G401.6 (cell line): ENCODE data around the gene GOLGA6A.
"Not testable (repeated sequence)": the region's sequence is repeated elsewhere in the genome, so short reads cannot be mapped to it uniquely, and the experiment has no call there.

Experiments
- FAIRE-seq: peaks from 2 replicates; lab custom pipeline; 2012; peaks lifted over from hg19 to GRCh38; lab: Jason Lieb, UNC

The GOLGA6A gene

DNA sequence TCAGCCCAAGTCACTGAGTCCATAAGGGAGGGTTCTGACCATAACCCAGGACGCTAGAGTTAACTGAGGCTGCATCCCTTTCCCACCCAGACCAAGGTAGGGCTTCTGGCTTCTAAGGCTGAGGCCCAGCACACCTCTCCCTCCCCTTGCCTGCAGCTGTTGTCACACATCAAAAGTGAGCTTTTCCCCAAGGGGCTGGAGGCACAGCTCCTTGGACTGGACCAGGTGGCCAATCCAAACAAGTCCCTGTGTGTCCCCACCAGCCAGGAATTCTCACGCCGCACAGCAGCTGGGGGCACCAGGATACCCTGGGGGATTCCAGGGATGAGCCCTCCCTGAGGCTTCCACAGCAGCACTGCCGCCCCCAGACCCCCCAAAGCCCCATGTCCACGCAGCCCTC lies 25.8 kb upstream of the GOLGA6A start:
- FAIRE-seq: no peak

DNA sequence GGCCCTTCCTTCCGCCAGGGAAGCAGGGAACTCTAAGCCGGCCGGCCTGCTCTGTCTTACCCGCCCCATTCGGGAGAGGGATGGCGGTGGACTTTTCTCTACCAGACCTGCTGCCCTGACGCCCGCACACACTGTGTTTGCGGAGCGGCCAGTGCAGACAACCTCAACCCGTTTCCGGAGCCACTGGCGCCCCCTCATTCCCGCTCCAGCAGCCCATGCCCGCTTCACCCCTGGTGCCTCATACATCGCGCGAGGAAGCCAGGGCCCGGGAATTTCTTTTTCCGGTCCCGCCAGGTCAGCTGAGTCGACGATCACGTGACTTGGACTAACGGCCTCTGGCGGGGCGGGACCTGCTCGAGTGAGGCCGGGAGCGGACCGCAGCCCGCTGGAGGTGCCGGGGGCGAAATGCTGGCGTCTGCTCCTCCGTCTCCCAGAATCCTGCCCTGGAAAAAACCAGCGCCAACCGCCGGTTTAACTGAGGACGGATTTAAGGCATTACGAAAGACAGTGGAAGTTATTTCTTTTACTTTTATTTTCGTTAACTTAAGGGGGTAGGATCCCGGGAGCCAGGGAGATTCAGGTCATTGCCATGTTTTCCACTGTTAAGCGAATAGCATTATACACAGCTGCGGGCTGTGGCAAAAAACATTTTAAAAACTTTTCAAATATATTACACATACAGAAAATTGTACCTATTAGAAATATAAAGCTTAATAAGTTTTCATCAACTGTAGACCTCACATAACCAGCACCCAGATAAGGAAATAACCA lies 17.8 kb upstream of the GOLGA6A start:
- FAIRE-seq: peak; percentile 51

DNA sequence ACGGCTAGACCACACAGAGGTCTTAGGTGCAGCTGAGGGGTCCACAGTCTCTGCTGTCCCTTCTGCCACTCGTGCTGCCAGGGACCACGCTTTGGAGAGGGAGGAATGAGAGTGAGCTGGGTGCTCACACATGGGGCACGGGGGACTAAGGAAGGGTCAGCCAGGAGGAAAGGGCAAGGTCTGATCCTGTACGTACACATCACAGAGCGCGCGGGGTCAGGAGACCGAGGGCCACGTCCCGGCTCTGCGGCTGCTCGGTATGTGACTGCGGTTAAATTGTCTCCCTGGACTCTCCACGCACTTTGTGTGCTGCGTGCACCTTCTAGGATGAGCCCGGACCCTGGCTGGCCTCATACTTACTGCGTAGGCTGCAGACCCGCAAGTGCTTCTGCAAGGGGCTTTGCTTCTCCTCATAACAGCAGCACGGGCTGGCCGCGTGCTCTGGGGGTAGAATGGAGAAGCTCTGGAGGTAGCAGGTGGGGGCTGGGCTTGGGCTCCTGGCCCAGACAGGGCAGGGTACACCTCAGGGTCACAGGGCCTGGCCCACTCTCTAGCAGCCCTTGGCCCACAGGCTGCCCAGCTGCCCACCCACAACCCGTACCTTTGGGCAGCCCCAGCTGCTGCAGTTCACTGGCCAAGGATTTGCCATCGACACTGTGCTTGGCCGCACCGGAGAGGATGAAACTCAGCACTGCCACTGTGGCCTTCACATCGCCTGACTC lies 14.6 kb upstream of the GOLGA6A start:
- FAIRE-seq: not testable (repeated sequence)

DNA sequence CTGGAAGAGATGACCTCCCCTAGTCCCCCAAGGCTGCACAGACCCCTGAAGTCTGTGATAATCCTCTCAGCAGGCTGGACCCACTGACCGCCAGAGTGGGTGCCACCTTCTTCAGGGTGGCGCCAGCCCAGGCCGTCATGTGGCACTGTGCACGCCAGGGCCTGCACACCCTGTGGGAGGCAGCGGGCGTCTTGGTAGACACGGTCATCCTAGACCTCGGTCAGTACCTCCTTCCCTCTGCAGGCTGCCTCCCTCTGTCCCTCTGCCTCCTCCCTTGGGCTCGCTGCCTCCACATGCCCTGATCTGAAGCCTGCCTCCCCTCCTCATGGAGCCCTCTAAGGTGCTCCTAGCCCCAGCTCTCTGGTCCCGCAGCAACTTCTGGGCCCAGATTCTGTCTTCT lies 13.3 kb upstream of the GOLGA6A start:
- not testable (repeated sequence) for FAIRE-seq

GRCh38 chr15:74094567-74094966 lies 12.2 kb upstream of the GOLGA6A start:
- not testable (repeated sequence) for FAIRE-seq

- FAIRE-seq: not testable (repeated sequence)
These were observed 6.6 kb downstream of the GOLGA6A start for GRCh38 chr15:74075781-74076180.

DNA sequence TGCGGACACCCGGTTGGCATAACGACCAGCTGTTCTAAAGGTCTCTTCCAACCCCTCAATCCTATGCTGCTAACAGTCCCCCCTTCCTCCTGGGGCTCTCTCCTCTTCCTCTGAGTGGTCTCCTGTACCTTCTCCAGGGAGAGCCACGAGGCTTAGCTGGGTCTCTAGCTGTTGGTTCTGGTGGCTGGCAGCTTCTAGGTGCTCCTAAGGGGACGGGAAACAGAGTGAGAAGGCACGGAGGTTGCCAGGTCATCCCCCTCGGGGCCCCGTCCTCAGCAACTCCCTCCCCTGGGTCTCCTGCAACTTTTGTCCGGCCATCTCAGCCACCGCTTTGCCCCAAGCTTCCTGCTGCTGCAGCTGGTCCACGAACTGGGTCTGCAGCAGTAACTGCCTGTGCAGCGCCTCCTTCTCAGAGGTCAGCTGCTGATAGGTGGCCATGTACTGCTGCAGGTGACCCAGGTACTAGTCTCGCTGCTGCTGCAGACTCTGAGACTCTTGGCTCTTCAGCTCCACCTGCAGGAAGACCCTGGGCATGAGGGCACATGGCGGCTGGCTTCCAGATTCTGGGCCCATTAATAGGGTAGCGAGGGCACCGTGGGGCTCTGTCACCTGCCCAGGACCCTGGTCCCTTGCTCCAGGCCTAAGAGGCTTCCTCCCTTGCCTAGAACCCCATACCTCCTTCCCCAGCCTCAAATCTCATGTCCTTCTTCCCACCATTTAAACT lies 9.6 kb downstream of the GOLGA6A start:
- FAIRE-seq: not testable (repeated sequence)

- not testable (repeated sequence) for FAIRE-seq
These were observed 10.2 kb downstream of the GOLGA6A start for GRCh38 chr15:74072132-74072531.

- FAIRE-seq: not testable (repeated sequence)
These were observed 10.7 kb downstream of the GOLGA6A start for GRCh38 chr15:74071645-74072044.

- FAIRE-seq: not testable (repeated sequence)
These were observed 16.5 kb downstream of the GOLGA6A start for GRCh38 chr15:74065684-74066411.

DNA sequence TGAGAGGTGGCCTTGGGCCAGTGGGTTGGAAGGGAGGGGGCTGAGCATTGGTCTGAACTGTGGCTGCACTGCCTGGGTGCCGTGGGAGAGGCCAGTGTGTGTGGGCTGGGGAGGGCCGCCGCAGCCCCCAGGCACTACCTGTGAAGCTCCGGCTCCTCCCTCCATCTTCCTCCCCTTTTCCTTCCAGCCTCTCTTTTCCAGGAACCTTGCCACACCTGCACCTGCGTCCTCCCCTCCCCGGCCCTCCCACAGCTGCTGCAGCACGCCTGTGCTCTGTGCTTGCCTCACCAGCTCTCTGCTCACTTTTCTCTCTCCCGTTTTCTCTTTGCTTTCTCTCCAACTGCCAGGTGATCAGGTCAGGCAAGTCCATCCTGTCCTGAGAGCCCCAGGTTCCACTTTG lies 17.5 kb downstream of the GOLGA6A start:
- not testable (repeated sequence) for FAIRE-seq

GRCh38 chr15:74064183-74064582 lies 18.2 kb downstream of the GOLGA6A start:
- FAIRE-seq: not testable (repeated sequence)

DNA sequence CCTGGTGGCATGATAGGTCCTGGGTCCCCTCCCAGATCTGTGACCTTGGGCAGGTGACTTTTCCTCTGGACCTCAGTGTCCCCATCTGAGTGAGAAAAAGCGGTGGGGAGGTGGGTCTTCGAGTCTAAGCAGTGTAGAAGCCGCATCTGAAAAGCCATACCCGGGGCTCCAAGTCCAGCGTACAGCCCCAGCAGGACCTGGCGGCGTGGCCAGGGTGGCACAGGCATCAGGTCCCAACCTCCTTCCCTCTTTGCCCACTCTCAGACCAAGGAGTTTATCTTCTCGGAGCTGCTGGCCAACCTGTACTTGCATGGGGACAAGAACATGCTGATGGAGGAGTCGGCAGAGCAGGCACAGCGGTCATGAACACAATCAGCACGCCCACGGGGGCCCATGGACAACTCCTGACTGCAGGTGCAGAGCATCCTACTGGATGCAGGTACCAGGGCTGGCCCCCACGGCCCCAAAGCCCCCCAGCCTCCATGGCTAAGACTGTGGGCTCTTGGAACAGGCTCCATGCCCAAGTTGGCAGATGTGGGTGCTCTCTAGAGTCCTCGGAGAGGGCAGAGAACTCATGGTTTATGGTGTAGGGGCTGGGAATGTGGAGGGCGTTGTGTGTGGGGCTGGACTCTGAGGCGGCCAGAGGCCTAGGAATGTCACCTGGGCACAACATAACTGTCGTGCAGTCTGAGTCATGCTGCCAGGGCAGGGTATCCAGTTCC lies 18.8 kb downstream of the GOLGA6A start:
- not testable (repeated sequence) for FAIRE-seq

DNA sequence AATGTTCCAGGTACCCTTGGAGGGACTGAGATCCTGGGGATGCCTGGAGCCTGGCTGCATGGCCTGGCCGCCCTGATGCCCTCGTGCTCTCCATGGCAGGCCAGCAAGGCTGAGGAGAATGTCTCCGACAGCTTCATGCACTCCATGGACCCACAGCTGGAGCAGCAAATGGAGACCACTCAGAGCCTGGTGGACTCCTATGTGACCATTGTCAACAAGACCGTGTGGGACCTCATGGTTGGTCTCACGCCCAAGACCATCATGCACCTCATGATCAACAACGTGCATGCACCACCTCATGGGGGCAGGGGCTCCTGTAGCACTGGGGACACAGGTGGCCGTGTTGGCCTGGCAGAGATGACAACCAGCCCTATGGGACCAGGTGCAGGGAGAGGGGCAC lies 19.7 kb downstream of the GOLGA6A start:
- FAIRE-seq: no peak

GRCh38 chr15:74062236-74062635 lies 20.1 kb downstream of the GOLGA6A start:
- no peak for FAIRE-seq

- no peak for FAIRE-seq
These were observed 22.1 kb downstream of the GOLGA6A start for GRCh38 chr15:74060251-74060650.

DNA sequence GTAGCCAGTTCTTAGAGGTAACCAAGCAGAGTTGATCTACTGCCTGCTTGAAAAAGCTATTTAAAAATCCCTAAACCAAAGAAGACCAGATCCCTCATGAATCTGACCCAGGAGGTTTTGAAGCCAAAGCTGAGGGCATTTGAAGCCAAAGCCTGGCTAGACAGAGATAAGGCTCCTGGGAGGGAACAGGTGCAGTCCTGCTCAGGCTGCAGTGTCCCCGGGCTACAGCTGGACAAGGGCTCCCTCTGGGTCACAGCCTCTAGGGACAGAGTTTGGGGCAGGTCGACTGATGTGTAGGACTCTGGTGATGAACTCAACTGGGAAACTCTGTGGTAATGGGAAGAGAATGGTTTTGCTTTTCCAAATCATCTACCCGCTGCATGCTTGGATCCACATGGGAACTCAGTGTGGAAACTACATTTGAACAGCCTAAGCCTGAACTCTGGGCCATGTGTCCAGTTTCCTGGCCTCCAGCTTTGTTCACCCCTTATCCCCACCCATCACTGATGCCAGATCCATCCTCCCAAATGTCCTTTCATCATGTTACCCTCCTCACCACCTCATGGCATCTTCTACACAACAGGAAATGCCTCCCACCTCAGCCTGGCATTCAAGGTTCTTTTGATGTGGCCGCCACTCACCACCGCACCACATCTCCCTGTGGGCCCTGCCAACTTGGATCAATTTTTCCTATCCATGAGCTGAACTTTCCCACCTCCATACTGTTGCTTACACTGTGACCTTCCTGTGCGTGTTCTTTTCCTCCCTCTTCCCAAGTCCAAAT lies 23.1 kb downstream of the GOLGA6A start:
- FAIRE-seq: not testable (repeated sequence)

DNA sequence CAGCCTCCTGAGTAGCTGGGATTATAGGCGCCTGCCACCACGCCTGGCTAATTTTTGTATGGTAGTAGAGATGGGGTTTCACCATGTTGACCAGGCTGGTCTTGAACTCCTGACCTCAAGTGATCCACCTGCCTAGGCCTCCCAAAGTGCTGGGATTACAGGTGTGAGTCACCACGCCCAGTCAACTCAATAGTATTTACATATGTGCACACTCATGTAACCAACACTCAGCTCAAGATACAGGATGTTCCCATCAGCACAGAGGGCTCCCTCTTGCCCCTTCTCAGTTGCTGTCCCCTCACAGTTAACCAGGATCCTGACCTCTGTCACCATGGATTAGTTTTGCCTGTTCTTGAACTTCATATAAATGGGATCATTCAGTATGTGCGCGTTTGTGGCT lies 26.0 kb downstream of the GOLGA6A start:
- not testable (repeated sequence) for FAIRE-seq

- no peak for FAIRE-seq
These were observed 26.5 kb downstream of the GOLGA6A start for GRCh38 chr15:74055804-74056203.

- FAIRE-seq: no peak
These were observed 28.3 kb downstream of the GOLGA6A start for GRCh38 chr15:74053941-74054529.
